ENCODE measurements around the gene RARB.

Gene RARB

GRCh38 chr3:25563601-25564000, 135.5 kb downstream of the RARB start:
- no peak for TF ChIP-seq CTCF (IDR thresholded peaks at IDR 0.05)
- Histone ChIP-seq H3K9me3 (ENCODE audit: control insufficient read depth, low read length) (no peaks in the 10 kb centered on the region), H3K9ac (no peak overlapping the region), H3K4me3 (ENCODE audit: low read depth, low read length) (no peak overlapping the region), H3K27ac (no peak overlapping the region), H3K4me2 (ENCODE audit: low read length) (no peak overlapping the region), H3K27me3 (ENCODE audit: control insufficient read depth, insufficient read depth, low read length) (no peaks in the 10 kb centered on the region), H3K36me3 (ENCODE audit: control insufficient read depth, insufficient read depth, low read length) (no peaks in the 10 kb centered on the region), H3K79me2 (no peaks in the 10 kb centered on the region), H2AFZ (no peak overlapping the region), H3K4me1 (no peaks in the 10 kb centered on the region)

- no peaks in the 10 kb centered on the region for H3K4me1 ChIP-seq
- no peaks in the 10 kb centered on the region for H3K27me3 ChIP-seq (ENCODE audit: control insufficient read depth, insufficient read depth, low read length)
- no peaks in the 10 kb centered on the region for H3K79me2 ChIP-seq
- no peaks in the 10 kb centered on the region for H3K9me3 ChIP-seq (ENCODE audit: control insufficient read depth, low read length)
- TF ChIP-seq CTCF (IDR thresholded peaks at IDR 0.05) = no peak
- H3K9ac ChIP-seq = no peak overlapping the region
- no peaks in the 10 kb centered on the region for H3K36me3 ChIP-seq (ENCODE audit: control insufficient read depth, insufficient read depth, low read length)
- no peak overlapping the region for H3K27ac ChIP-seq
- H2AFZ ChIP-seq = no peak overlapping the region
- no peak overlapping the region for H3K4me2 ChIP-seq (ENCODE audit: low read length)
- no peak overlapping the region for H3K4me3 ChIP-seq (ENCODE audit: low read depth, low read length)
These were observed 136.0 kb downstream of the RARB start for GRCh38 chr3:25564075-25564474.

DNA sequence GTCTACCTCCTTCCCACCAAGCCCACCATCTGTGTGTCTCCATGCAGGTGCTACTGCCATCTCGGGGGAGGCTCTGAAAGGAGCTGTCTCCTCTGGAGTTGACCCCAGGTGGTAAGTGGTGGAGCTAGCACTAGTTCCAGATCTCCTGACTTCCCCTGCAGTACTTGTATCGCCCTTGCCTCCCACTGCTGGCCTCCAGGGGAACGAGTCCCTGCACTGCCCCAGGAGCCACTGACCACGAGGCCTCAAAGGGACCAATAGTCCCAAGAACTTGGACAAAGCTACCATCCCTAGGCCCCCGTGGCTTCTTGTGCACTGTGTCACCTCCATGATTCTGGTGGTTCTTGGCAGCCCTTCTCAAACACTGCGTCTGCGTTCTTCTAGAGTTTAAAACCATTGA, 137.7 kb downstream of the RARB start:
- TF ChIP-seq CTCF (IDR thresholded peaks at IDR 0.05) = no peak
- Histone ChIP-seq H3K79me2 (no peaks in the 10 kb centered on the region), H3K9me3 (ENCODE audit: control insufficient read depth, low read length) (no peaks in the 10 kb centered on the region), H3K36me3 (ENCODE audit: control insufficient read depth, insufficient read depth, low read length) (no peaks in the 10 kb centered on the region), H3K27ac (no peak overlapping the region), H3K4me3 (ENCODE audit: low read depth, low read length) (no peak overlapping the region), H3K4me1 (no peaks in the 10 kb centered on the region), H3K9ac (no peak overlapping the region), H3K4me2 (ENCODE audit: low read length) (no peak overlapping the region), H3K27me3 (ENCODE audit: control insufficient read depth, insufficient read depth, low read length) (no peaks in the 10 kb centered on the region), H2AFZ (no peak overlapping the region)

- Histone ChIP-seq H2AFZ (no peak overlapping the region), H3K4me1 (no peaks in the 10 kb centered on the region), H3K27ac (no peak overlapping the region), H3K79me2 (no peaks in the 10 kb centered on the region), H3K9ac (no peak overlapping the region), H3K9me3 (ENCODE audit: control insufficient read depth, low read length) (no peaks in the 10 kb centered on the region), H3K36me3 (ENCODE audit: control insufficient read depth, insufficient read depth, low read length) (no peaks in the 10 kb centered on the region), H3K27me3 (ENCODE audit: control insufficient read depth, insufficient read depth, low read length) (no peaks in the 10 kb centered on the region), H3K4me3 (ENCODE audit: low read depth, low read length) (no peak overlapping the region), H3K4me2 (ENCODE audit: low read length) (no peak overlapping the region)
- no peak for TF ChIP-seq CTCF (IDR thresholded peaks at IDR 0.05)
These were observed 138.4 kb downstream of the RARB start for GRCh38 chr3:25566358-25566920.

- no peak overlapping the region for H3K4me3 ChIP-seq (ENCODE audit: low read depth, low read length)
- H3K79me2 ChIP-seq = no peaks in the 10 kb centered on the region
- H3K27me3 ChIP-seq (ENCODE audit: control insufficient read depth, insufficient read depth, low read length) = no peaks in the 10 kb centered on the region
- no peaks in the 10 kb centered on the region for H3K36me3 ChIP-seq (ENCODE audit: control insufficient read depth, insufficient read depth, low read length)
- no peaks in the 10 kb centered on the region for H3K9me3 ChIP-seq (ENCODE audit: control insufficient read depth, low read length)
- H3K27ac ChIP-seq = no peak overlapping the region
- no peaks in the 10 kb centered on the region for H3K4me1 ChIP-seq
- H2AFZ ChIP-seq = no peak overlapping the region
- no peak overlapping the region for H3K9ac ChIP-seq
- H3K4me2 ChIP-seq (ENCODE audit: low read length) = no peak overlapping the region
- TF ChIP-seq CTCF (IDR thresholded peaks at IDR 0.05) = no peak
These were observed 139.3 kb downstream of the RARB start for GRCh38 chr3:25567388-25567787.
